Measurements from ENCODE around the gene MAEA.

Gene MAEA

GRCh38 chr4:1367936-1368289, 78.2 kb downstream of the MAEA start:
- TF ChIP-seq, protein P1, sequence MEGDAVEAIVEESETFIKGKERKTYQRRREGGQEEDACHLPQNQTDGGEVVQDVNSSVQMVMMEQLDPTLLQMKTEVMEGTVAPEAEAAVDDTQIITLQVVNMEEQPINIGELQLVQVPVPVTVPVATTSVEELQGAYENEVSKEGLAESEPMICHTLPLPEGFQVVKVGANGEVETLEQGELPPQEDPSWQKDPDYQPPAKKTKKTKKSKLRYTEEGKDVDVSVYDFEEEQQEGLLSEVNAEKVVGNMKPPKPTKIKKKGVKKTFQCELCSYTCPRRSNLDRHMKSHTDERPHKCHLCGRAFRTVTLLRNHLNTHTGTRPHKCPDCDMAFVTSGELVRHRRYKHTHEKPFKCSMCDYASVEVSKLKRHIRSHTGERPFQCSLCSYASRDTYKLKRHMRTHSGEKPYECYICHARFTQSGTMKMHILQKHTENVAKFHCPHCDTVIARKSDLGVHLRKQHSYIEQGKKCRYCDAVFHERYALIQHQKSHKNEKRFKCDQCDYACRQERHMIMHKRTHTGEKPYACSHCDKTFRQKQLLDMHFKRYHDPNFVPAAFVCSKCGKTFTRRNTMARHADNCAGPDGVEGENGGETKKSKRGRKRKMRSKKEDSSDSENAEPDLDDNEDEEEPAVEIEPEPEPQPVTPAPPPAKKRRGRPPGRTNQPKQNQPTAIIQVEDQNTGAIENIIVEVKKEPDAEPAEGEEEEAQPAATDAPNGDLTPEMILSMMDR (IDR thresholded peaks at IDR 0.05): no peak

- TF ChIP-seq, protein P1 (IDR thresholded peaks at IDR 0.05): no peak
These were observed 78.9 kb downstream of the MAEA start for GRCh38 chr4:1368421-1369090.

DNA sequence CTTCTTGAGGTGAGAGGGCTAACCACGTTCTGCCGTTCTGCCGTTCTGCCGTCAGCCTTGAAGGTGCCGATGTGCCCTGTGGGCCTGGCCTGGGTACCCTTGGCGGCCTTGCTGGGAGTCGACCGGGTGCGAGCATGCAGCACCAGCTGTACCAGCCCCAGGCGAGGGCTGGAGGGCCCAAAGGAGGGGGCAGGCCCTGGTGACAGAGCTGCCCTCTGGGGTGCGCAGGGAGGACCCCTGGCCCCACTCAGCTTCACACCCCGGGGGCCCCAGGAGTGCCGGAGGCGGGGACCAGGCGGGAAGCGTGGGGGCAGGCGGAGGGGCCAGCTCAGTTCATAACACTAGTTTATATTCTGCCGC, 79.4 kb downstream of the MAEA start:
- TF ChIP-seq, protein P1 (IDR thresholded peaks at IDR 0.05): no peak

- TF ChIP-seq, protein P1 (IDR thresholded peaks at IDR 0.05): no peak
These were observed 79.9 kb downstream of the MAEA start for GRCh38 chr4:1369479-1370079.

DNA sequence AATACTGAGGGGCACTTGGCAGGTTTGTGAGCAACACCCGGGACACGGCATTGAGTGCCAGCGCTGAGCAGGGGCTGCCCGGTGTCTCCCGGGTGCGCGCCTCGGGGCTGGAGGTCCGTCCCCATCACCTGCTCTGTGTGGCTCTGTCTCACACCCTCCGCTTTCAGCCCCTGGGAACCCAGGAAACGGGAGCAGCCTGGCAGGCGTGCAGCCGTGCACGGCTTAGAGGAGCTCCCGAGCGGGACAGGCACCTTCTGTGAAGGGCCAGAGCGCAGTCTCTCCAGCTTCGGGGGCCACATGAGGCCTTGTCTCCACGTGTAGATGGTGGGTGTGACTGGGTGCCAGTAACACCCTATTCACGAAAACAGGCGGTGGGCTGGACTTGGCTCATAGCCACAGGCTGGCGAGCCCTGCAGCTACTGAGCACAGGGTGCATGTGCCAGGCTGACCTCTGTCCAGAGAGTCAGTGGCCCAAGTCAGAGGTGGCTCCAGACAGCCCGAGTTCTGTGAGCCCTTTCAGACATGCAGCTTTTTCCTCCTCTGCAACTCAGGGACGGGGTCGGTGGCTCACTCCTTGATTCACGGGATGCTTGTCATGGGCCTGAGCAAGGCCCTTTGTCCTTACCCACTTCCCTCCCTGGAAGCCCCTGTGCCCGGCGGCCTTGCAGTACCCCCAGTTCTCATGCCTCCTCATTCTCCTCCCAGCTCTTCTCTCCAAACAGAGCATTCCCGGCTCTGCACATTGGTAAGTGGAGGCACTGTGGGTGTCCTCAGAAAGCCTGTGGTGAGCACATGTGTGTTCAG, 80.8 kb downstream of the MAEA start:
- TF ChIP-seq, protein P1 (IDR thresholded peaks at IDR 0.05): no peak

GRCh38 chr4:1371176-1372165, 81.8 kb downstream of the MAEA start:
- TF ChIP-seq, protein P1 (IDR thresholded peaks at IDR 0.05): no peak
